A673 (cell line): ENCODE data around the gene XYLB.

Experiments used
- CTCF ChIP-seq: fragments of 300-800, 200-600 bp; sonication (generic); conservative IDR thresholded peaks from 2 replicates; pipeline ENCODE4 v1.5.1; 2017; ENCODE audit warnings: low read depth, mild to moderate bottlenecking, antibody characterized with exemption, low read length, moderate library complexity, mixed read lengths
- EZH2 ChIP-seq: fragments of 200-600 bp; sonication (generic); IDR thresholded peaks from 2 replicates; pipeline ENCODE4 v1.6.1; 2017; ENCODE audit warnings: borderline replicate concordance, low read depth, mild to moderate bottlenecking, mixed read lengths, antibody characterized with exemption, low read length; ENCODE audit not compliant: poor library complexity, severe bottlenecking

- TF ChIP-seq EZH2, result no peak
- TF ChIP-seq CTCF, result no peak
Measured at GRCh38 chr3:38453913-38454177, 107.3 kb downstream of the XYLB start.
